HG03135 (cell line): Measurements from ENCODE around the gene GLDC.
A peak's percentile ranks its signal among the peaks of the same experiment; 100 is the strongest.
"Not testable (repeated sequence)": the region's sequence is repeated elsewhere in the genome, so short reads cannot be mapped to it uniquely, and the experiment has no call there.

Source experiments
- ATAC-seq: cut with Tn5 transposase; IDR thresholded peaks from one replicate; pipeline ENCODE4 v1.9.1; 2021; ENCODE audit warnings: mild to moderate bottlenecking, moderate library complexity; ENCODE audit not compliant: unreplicated experiment

The GLDC gene

GRCh38 chr9:6645355-6646292 lies at the start of gene GLDC:
TSS of gene GLDC (minus strand) at chr9:6645729. CDS start at chr9:6645499, 230 bp downstream.
- ATAC-seq: peak; percentile 92

- ATAC-seq: no peak
Measured at GRCh38 chr9:6692881-6693361, 47.4 kb upstream of the GLDC start.

- ATAC-seq: no peak
Measured at GRCh38 chr9:6692433-6692832, 46.9 kb upstream of the GLDC start.

GRCh38 chr9:6690675-6691070 lies 45.1 kb upstream of the GLDC start:
- not testable (repeated sequence) for ATAC-seq

- no peak for ATAC-seq
Measured at GRCh38 chr9:6689893-6690674, 44.6 kb upstream of the GLDC start.

GRCh38 chr9:6687180-6687579 lies 41.7 kb upstream of the GLDC start:
- no peak for ATAC-seq

- ATAC-seq: no peak
Measured at GRCh38 chr9:6686396-6686795, 40.9 kb upstream of the GLDC start.

GRCh38 chr9:6681957-6682501 lies 36.5 kb upstream of the GLDC start:
- no peak for ATAC-seq

- ATAC-seq: peak; percentile 71
Measured at GRCh38 chr9:6681147-6681956, 35.8 kb upstream of the GLDC start.

- ATAC-seq: peak; percentile 27
Measured at GRCh38 chr9:6680797-6681146, 35.2 kb upstream of the GLDC start.

GRCh38 chr9:6677803-6678202 lies 32.3 kb upstream of the GLDC start:
- no peak for ATAC-seq

- no peak for ATAC-seq
Measured at GRCh38 chr9:6676254-6676921, 30.9 kb upstream of the GLDC start.

GRCh38 chr9:6675268-6675667 lies 29.7 kb upstream of the GLDC start:
- ATAC-seq: no peak

GRCh38 chr9:6673326-6674025 lies 27.9 kb upstream of the GLDC start:
- no peak for ATAC-seq

- ATAC-seq: no peak
Measured at GRCh38 chr9:6672118-6672517, 26.6 kb upstream of the GLDC start.

- ATAC-seq: no peak
Measured at GRCh38 chr9:6671416-6671815, 25.9 kb upstream of the GLDC start.

- ATAC-seq: no peak
Measured at GRCh38 chr9:6669881-6670280, 24.4 kb upstream of the GLDC start.

GRCh38 chr9:6667633-6668280 lies 22.2 kb upstream of the GLDC start:
- no peak for ATAC-seq

GRCh38 chr9:6667080-6667479 lies 21.6 kb upstream of the GLDC start:
- no peak for ATAC-seq
